ENCODE data around the gene NR4A3.

NR4A3 gene

DNA sequence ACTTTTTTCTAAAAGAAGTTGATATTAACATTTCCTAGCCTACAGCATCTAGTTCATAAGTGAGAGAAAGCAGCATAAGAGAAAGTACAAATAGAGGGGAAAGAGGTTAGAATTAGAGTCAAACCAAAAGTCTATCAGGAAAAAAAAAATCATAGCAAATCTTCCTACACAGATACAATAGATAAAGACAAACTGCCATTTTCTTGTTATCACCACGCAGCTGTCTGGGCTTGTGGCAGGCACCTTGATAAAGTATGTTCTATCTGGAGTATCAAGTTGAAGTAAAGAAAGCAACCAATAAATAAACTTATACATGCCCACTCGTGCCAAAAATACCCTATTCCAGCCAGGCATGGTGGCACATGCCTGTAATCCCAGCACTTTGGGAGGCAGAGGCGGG lies 5.3 kb upstream of the NR4A3 start:
- Histone ChIP-seq H3K27ac (ENCODE audit: low read length) (no peak overlapping the region), H3K9me3 (ENCODE audit: control insufficient read depth in 1 of 2, low read length in 2 of 2) (no peaks in the 10 kb centered on the region), H3K36me3 (ENCODE audit: control insufficient read depth in 1 of 2, insufficient read depth in 2 of 2, low read length in 2 of 2) (peaks cover 0 to 4% of the 10 kb centered on the region in 2 donors), H3K4me1 (ENCODE audit: control insufficient read depth in 1 of 2, insufficient read depth in 2 of 2, low read length in 2 of 2) (peaks cover 6% of the 10 kb centered on the region in 2 donors), H3K4me3 (ENCODE audit: low read depth in 1 of 2, low read length in 2 of 2) (no peak overlapping the region), H3K27me3 (ENCODE audit: low read depth, low read length) (no peaks in the 10 kb centered on the region)

DNA sequence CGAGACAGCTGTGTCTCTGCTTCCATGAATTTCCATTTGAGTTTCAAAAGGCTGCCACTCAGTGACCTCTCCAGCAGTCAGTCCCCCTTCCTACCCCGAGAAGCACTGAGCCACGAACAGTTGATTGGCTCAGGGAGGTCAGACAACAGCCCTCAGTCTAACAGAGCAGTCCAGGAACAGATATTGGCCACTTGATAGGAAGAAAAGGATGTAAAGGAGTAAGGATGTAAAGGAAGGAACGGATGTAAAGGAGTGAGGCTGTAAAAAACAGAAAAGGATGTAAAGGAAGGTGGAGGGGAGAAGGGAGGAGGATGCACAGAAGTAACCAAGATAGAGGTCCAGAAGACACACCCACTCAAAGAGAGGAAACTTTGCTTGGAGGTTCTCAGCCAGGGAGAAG lies 3.2 kb upstream of the NR4A3 start:
- Histone ChIP-seq H3K27ac (ENCODE audit: low read length) (peak overlapping the region; percentile 87), H3K4me1 (ENCODE audit: control insufficient read depth in 1 of 2, insufficient read depth in 2 of 2, low read length in 2 of 2) (peaks cover 6% of the 10 kb centered on the region in 2 donors), H3K36me3 (ENCODE audit: control insufficient read depth in 1 of 2, insufficient read depth in 2 of 2, low read length in 2 of 2) (peaks cover 0 to 4% of the 10 kb centered on the region in 2 donors), H3K27me3 (ENCODE audit: low read depth, low read length) (no peaks in the 10 kb centered on the region), H3K9me3 (ENCODE audit: control insufficient read depth in 1 of 2, low read length in 2 of 2) (no peaks in the 10 kb centered on the region), H3K4me3 (ENCODE audit: low read depth in 1 of 2, low read length in 2 of 2) (peak overlapping the region; percentile 80 to 85)

DNA sequence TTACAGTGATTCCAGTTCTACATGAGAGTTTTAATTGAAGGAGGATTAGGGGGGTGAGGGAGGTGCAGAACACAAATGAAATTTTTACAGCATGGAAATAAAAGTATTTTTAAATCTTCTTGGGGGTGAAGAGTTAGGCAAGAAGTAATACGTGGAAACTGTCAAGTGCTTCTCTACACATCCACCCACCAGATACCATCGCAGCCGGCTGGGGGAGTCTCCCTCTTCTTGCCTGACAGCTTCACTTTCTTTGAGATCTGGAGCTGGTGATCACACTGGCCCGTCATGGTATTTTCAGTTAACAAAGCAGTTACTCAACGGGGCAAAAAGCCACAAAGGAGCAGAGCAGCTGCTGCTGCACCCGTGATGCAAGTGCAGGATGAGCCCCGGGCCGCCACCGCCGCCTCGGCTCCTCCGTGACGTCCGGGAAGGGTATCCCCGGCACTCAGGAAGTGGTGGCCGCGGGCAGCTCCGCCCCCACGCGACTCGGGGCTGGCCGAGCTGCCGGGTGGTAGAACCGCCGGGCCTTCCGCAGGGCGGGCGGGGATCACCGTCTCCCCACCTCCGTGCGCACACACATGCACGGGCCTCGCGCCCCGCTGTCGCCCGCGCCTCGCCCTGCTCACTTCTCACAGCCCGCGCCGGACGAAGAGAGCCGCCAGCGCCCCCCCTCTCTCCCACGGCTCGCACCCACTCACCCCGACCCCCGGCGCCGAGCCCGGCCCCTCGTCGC lies 2.4 kb upstream of the NR4A3 start:
- Histone ChIP-seq H3K4me1 (ENCODE audit: control insufficient read depth in 1 of 2, insufficient read depth in 2 of 2, low read length in 2 of 2) (peaks cover 9 to 12% of the 10 kb centered on the region in 2 donors), H3K4me3 (ENCODE audit: low read depth in 1 of 2, low read length in 2 of 2) (peak overlapping the region; percentile 80 to 85), H3K9me3 (ENCODE audit: control insufficient read depth in 1 of 2, low read length in 2 of 2) (no peaks in the 10 kb centered on the region), H3K27me3 (ENCODE audit: low read depth, low read length) (peaks cover 5% of the 10 kb centered on the region), H3K27ac (ENCODE audit: low read length) (peak overlapping the region; percentile 87), H3K36me3 (ENCODE audit: control insufficient read depth in 1 of 2, insufficient read depth in 2 of 2, low read length in 2 of 2) (peaks cover 0 to 4% of the 10 kb centered on the region in 2 donors)

DNA sequence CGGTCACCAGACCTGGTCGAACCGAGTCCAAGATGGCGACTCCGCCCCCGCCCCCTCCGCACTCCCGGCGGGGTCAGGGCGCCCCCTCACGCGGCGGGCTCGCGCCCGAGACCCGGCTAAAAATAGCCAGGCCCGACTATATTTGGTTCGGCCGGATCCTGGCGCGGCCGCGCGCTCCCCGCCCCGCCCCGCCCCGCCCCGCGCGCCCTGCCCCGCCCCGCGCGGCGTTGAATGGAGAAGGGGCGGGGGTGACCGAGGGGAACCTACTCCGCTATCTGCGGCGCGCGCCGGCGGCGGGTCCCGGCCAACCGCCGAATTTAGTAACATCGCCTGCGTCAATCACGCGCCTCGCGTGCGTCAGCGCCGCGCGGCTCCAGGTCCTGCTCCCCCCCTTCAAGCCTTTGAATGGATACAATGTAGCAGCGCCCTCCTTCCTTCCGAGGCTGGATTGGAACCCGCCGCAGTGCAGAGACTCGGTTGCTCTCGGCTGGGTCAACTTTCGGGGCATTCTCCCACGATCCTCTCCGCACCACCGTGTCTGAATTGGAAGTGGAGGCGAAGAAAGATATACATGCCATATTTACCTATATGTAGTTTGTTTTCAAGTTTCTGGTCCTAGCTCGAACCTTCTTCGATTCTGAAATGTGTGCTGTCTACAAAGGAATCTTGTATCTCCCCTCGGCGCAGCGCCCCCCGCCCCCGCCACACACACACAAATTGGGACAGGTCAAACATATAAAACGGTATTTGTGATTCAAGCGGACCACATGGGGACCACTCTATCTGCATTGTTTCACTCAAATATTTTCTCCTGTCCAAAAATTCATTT lies 1.6 kb upstream of the NR4A3 start:
- no peaks in the 10 kb centered on the region for H3K9me3 ChIP-seq (ENCODE audit: control insufficient read depth in 1 of 2, low read length in 2 of 2)
- peak overlapping the region; percentile 92 for H3K27ac ChIP-seq (ENCODE audit: low read length)
- H3K27me3 ChIP-seq (ENCODE audit: low read depth, low read length): peaks cover 13% of the 10 kb centered on the region
- peak overlapping the region; percentile 85 to 93 for H3K4me3 ChIP-seq (ENCODE audit: low read depth in 1 of 2, low read length in 2 of 2)
- H3K36me3 ChIP-seq (ENCODE audit: control insufficient read depth in 1 of 2, insufficient read depth in 2 of 2, low read length in 2 of 2): peaks cover 0 to 4% of the 10 kb centered on the region in 2 donors
- peaks cover 11 to 20% of the 10 kb centered on the region in 2 donors for H3K4me1 ChIP-seq (ENCODE audit: control insufficient read depth in 1 of 2, insufficient read depth in 2 of 2, low read length in 2 of 2)

DNA sequence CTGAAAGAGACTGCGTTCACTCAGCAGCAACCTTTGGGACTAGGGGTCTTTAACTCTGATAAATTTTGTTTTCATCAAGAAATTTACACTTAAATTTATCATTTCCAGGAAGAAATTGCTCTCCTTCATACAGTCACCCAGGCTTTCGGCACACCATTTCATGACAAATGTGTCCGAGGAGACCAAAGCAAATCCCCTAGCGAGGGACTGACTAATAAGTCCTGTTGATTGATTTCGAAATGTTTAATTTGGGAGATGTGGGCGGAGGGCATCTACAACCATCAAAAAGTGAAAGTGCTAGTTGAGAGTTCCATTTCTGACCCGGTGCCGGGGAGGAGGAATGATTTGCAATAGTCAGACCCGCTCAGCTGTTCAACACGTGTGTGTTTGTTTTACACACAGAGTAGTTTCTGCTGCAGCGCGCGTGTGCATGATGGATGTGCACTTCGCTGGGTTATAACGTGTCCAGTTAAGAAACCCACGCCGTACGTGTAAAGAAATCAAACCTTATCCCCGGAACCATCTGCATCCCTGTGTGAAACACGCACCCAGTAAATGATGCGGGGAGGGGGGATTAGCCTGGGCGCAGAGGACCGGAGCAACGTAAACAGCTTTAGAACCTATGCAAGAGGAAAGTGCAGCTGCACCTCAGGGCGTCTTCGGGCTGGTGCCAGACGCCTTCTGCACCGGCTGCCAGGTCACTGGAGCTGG lies 845 bp upstream of the NR4A3 start:
- H3K4me1 ChIP-seq (ENCODE audit: control insufficient read depth in 1 of 2, insufficient read depth in 2 of 2, low read length in 2 of 2): peaks cover 11 to 26% of the 10 kb centered on the region in 2 donors
- no peaks in the 10 kb centered on the region for H3K9me3 ChIP-seq (ENCODE audit: control insufficient read depth in 1 of 2, low read length in 2 of 2)
- H3K27ac ChIP-seq (ENCODE audit: low read length): peak overlapping the region; percentile 92
- H3K36me3 ChIP-seq (ENCODE audit: control insufficient read depth in 1 of 2, insufficient read depth in 2 of 2, low read length in 2 of 2): peaks cover 0 to 4% of the 10 kb centered on the region in 2 donors
- peak overlapping the region; percentile 85 to 93 for H3K4me3 ChIP-seq (ENCODE audit: low read depth in 1 of 2, low read length in 2 of 2)
- peaks cover 20% of the 10 kb centered on the region for H3K27me3 ChIP-seq (ENCODE audit: low read depth, low read length)

DNA sequence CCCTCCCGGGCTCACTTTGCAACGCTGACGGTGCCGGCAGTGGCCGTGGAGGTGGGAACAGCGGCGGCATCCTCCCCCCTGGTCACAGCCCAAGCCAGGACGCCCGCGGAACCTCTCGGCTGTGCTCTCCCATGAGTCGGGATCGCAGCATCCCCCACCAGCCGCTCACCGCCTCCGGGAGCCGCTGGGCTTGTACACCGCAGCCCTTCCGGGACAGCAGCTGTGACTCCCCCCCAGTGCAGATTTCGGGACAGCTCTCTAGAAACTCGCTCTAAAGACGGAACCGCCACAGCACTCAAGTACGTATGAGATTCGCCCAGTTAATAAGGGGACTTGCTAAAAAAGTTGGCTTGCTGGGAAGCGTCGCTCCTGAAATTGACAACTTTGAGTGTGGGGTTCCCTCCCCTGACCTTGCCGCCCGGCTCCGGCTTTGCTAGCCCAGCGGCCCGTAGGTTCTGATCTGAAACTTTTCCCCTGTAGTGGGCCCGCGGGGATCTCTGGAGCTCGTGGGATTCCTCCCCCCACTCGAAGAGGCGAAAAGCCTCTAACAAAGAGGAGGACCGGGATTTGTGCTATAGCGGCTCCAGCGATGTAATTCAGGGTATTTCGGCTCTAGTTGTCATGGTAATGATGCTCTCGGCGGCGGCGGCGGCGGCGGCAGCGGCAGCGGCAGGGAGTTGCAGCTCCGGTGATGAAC lies 572 bp downstream of the NR4A3 start:
- Histone ChIP-seq H3K4me1 (ENCODE audit: control insufficient read depth in 1 of 2, insufficient read depth in 2 of 2, low read length in 2 of 2) (peaks cover 11 to 26% of the 10 kb centered on the region in 2 donors), H3K27me3 (ENCODE audit: low read depth, low read length) (peaks cover 30% of the 10 kb centered on the region), H3K36me3 (ENCODE audit: control insufficient read depth in 1 of 2, insufficient read depth in 2 of 2, low read length in 2 of 2) (peaks cover 0 to 6% of the 10 kb centered on the region in 2 donors), H3K27ac (ENCODE audit: low read length) (peak overlapping the region; percentile 63), H3K4me3 (ENCODE audit: low read depth in 1 of 2, low read length in 2 of 2) (peak overlapping the region; percentile 85 to 93), H3K9me3 (ENCODE audit: control insufficient read depth in 1 of 2, low read length in 2 of 2) (no peaks in the 10 kb centered on the region)

DNA sequence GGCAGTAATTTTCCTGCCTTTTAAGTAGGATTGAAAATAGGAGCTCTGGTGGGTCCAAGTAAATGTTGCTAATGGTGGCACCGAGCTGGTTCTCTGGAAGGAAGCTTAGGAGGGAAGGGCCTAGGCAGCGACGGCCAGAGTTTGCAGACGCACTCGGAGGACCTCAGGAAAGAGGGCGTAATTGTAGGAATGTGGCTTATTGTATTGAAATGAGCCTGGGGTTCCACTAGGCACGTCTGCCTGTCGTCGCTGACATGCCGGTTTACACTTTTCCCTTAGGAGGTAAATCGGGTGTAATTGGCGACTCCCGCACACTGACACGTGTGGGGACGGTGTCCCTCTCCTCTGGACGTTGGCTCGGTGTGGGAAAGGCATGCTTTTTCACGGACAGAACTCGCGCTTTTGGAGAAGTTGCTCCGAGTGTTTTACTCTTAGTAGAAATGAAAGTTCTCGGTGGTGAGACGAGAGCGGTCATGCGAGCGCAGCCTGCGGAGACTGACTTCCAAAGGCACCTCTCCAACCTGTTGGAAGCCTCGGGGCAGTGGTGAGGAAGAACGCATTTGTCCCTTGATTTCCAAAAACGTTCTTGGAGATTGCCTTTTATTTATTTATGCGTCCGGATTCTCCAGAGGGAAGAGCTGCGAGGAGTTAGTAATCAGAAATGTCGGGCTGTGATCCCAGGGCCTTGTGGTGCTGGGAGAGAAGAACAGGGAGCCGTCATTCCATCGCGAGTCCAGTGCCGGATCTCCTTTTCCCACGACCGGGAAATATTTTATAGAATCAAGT lies 1.3 kb downstream of the NR4A3 start:
- peaks cover 30% of the 10 kb centered on the region for H3K27me3 ChIP-seq (ENCODE audit: low read depth, low read length)
- H3K4me1 ChIP-seq (ENCODE audit: control insufficient read depth in 1 of 2, insufficient read depth in 2 of 2, low read length in 2 of 2): peaks cover 11 to 26% of the 10 kb centered on the region in 2 donors
- peaks cover 0 to 9% of the 10 kb centered on the region in 2 donors for H3K36me3 ChIP-seq (ENCODE audit: control insufficient read depth in 1 of 2, insufficient read depth in 2 of 2, low read length in 2 of 2)
- peak overlapping the region; percentile 85 to 93 for H3K4me3 ChIP-seq (ENCODE audit: low read depth in 1 of 2, low read length in 2 of 2)
- H3K9me3 ChIP-seq (ENCODE audit: control insufficient read depth in 1 of 2, low read length in 2 of 2): no peaks in the 10 kb centered on the region
- H3K27ac ChIP-seq (ENCODE audit: low read length): peak overlapping the region; percentile 19

DNA sequence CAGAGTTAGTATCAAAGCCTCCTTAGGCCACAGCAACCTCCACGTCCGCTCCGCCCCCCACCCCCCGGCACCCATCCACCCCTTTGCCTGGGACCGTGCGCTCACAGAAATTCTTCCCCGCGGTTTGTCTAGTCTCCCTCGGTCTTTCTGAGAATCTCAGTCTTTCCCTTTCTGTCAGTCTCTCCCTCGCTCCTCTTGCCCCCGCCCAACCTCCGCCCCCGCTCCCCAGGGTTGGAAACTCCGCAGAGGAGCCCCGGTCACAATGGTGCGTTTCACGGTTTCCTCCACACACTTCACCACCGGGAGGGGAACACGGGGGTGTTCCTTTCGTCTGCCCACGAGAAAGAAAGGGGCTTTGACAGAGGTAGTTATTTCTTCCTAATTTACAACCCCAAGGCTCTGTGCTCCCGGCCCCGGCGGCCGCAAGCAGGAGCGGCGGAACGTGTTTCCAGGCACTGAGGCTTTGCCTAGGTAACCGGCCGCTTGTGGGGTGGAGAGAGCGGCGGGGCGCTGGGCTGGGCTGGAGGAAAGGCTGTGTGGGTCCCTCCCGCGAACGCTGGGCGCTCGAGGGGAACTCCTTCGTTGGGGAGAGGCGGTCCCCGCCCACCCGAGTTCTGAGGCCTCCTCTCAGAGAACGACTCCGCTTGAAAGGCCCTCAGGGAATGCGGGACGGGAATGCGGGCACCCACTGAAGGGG lies 2.1 kb downstream of the NR4A3 start:
- peak overlapping the region; percentile 85 to 93 for H3K4me3 ChIP-seq (ENCODE audit: low read depth in 1 of 2, low read length in 2 of 2)
- H3K4me1 ChIP-seq (ENCODE audit: control insufficient read depth in 1 of 2, insufficient read depth in 2 of 2, low read length in 2 of 2): peaks cover 11 to 20% of the 10 kb centered on the region in 2 donors
- no peak overlapping the region for H3K27ac ChIP-seq (ENCODE audit: low read length)
- H3K27me3 ChIP-seq (ENCODE audit: low read depth, low read length): peaks cover 30% of the 10 kb centered on the region
- H3K36me3 ChIP-seq (ENCODE audit: control insufficient read depth in 1 of 2, insufficient read depth in 2 of 2, low read length in 2 of 2): peaks cover 0 to 9% of the 10 kb centered on the region in 2 donors
- no peaks in the 10 kb centered on the region for H3K9me3 ChIP-seq (ENCODE audit: control insufficient read depth in 1 of 2, low read length in 2 of 2)

DNA sequence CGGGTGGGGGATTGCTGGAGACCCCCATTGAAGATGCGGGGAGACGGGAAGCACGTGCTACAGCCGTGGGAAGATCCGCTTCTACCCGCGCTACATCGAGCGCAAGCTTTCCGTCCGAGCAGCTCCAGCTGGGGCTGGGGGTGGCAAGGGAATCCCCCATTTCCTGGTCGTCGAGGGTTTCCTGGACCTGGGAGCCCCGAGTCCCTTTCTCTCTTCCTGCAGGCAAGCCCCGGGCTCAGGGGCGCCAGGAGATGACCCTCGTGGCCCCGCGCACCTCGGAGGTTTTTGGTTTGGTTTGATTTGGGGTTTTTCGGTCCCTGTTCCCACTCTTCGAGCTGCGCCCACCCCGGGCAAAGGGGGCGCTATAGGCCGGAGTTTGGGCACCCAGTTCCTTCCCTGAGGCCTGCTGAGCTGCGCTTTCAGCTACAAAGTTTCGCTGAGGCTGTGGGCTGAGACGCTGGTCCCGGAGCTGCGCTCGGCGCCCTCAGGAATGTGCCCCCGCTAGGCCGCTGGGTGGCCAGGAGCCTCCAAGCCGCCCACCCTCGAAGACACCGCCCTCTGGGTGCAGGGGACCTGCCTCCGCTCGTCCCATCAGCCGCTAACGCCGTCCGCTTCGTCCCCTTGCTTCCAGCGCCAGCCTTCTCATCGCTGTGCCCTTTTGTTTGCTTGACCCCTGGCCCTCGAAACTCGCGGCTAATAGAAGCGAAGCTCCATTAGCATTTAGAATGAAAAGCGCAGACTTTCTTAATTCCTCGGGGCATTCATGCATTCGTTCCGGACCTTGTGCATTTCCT lies 2.9 kb downstream of the NR4A3 start:
- peak overlapping the region; percentile 85 to 93 for H3K4me3 ChIP-seq (ENCODE audit: low read depth in 1 of 2, low read length in 2 of 2)
- peaks cover 11 to 19% of the 10 kb centered on the region in 2 donors for H3K4me1 ChIP-seq (ENCODE audit: control insufficient read depth in 1 of 2, insufficient read depth in 2 of 2, low read length in 2 of 2)
- peaks cover 38% of the 10 kb centered on the region for H3K27me3 ChIP-seq (ENCODE audit: low read depth, low read length)
- no peak overlapping the region for H3K27ac ChIP-seq (ENCODE audit: low read length)
- no peaks in the 10 kb centered on the region for H3K9me3 ChIP-seq (ENCODE audit: control insufficient read depth in 1 of 2, low read length in 2 of 2)
- peaks cover 0 to 11% of the 10 kb centered on the region in 2 donors for H3K36me3 ChIP-seq (ENCODE audit: control insufficient read depth in 1 of 2, insufficient read depth in 2 of 2, low read length in 2 of 2)

Data from muscle layer of duodenum (tissue), 2 donors.